Astrocyte (in vitro differentiated cells and primary cell): ENCODE data around the gene ZFAND5. TPM values are rescaled to one million over a fixed set of nuclear protein-coding genes. Genes with fewer than 3 reads are reported as not detected.
A peak's percentile ranks its signal among the peaks of the same experiment; 100 is the strongest.

Experiments used
- DNase-seq: peaks from one replicate; pipeline ENCODE4 v3.0.0-alpha.2; 2010; ENCODE audit warnings: low read depth
- FAIRE-seq: peaks from 2 replicates; lab custom pipeline; 2011; peaks lifted over from hg19 to GRCh38; lab: Jason Lieb, UNC
- H2AFZ ChIP-seq: 2 replicates; pipeline ENCODE4 v1.6.0; 2012; ENCODE audit warnings: low read depth, low read length, inconsistent platforms
- H3K27ac ChIP-seq: 2 replicates; pipeline ENCODE4 v1.5.1; 2011; ENCODE audit warnings: low read depth, low read length, inconsistent platforms
- H3K27me3 ChIP-seq: 2 replicates; pipeline ENCODE4 v1.6.0; 2011; ENCODE audit warnings: low read length, inconsistent platforms; ENCODE audit not compliant: insufficient read depth
- H3K36me3 ChIP-seq: 2 replicates; pipeline ENCODE4 v1.5.1; 2011; ENCODE audit warnings: low read length, inconsistent platforms; ENCODE audit not compliant: insufficient read depth
- H3K4me1 ChIP-seq: 2 replicates; pipeline ENCODE4 v1.5.1; 2011; ENCODE audit warnings: low read length, inconsistent platforms; ENCODE audit not compliant: insufficient read depth
- H3K4me2 ChIP-seq: 2 replicates; pipeline ENCODE4 v1.6.0; 2012; ENCODE audit warnings: low read length, inconsistent platforms
- H3K4me3 ChIP-seq: 2 replicates; pipeline ENCODE4 v1.5.1; 2011; ENCODE audit warnings: low read depth, mild to moderate bottlenecking, low read length, inconsistent platforms; ENCODE audit not compliant: insufficient read depth
- H3K79me2 ChIP-seq: 2 replicates; pipeline ENCODE4 v1.6.0; 2012; ENCODE audit warnings: mild to moderate bottlenecking, low read length, inconsistent platforms; ENCODE audit not compliant: insufficient read depth
- H3K9ac ChIP-seq: 2 replicates; pipeline ENCODE4 v1.6.0; 2012; ENCODE audit warnings: mild to moderate bottlenecking, low read length, inconsistent platforms
- H3K9me3 ChIP-seq: 2 replicates; pipeline ENCODE4 v1.5.1; 2012; ENCODE audit warnings: low read depth, mild to moderate bottlenecking, low read length, inconsistent platforms; ENCODE audit not compliant: insufficient read depth
- H4K20me1 ChIP-seq: 2 replicates; pipeline ENCODE4 v1.6.0; 2012; ENCODE audit warnings: low read length, inconsistent platforms; ENCODE audit not compliant: insufficient read depth
- H3K27ac Mint-ChIP-seq: one replicate; pipeline ENCODE4 v1.8.0; 2021; ENCODE audit warnings: mild to moderate bottlenecking, mixed read lengths; ENCODE audit not compliant: unreplicated experiment
- H3K27me3 Mint-ChIP-seq: one replicate; pipeline ENCODE4 v1.8.0; 2021; ENCODE audit warnings: low read depth, mixed read lengths; ENCODE audit not compliant: unreplicated experiment
- H3K36me3 Mint-ChIP-seq: one replicate; pipeline ENCODE4 v1.8.0; 2021; ENCODE audit warnings: low read depth, mixed read lengths; ENCODE audit not compliant: unreplicated experiment
- H3K4me1 Mint-ChIP-seq: one replicate; pipeline ENCODE4 v1.8.0; 2021; ENCODE audit warnings: low read depth, mixed read lengths; ENCODE audit not compliant: unreplicated experiment
- H3K4me3 Mint-ChIP-seq: one replicate; pipeline ENCODE4 v1.8.0; 2021; ENCODE audit warnings: mild to moderate bottlenecking, moderate library complexity, mixed read lengths; ENCODE audit not compliant: unreplicated experiment
- H3K9me3 Mint-ChIP-seq: one replicate; pipeline ENCODE4 v1.8.0; 2021; ENCODE audit warnings: mild to moderate bottlenecking, mixed read lengths; ENCODE audit not compliant: unreplicated experiment
- EZH2 ChIP-seq: IDR thresholded peaks from 2 replicates; pipeline ENCODE4 v1.6.1; 2012; ENCODE audit warnings: mild to moderate bottlenecking, low read length, inconsistent platforms; ENCODE audit not compliant: insufficient read depth
- total RNA-seq: library from RNA; stranded (reverse); gene quantifications from 2 replicates; pipeline ENCODE4 v1.2.1, GENCODE V29; 2021
- TF ChIP-seq, protein P1 (sequence below): IDR thresholded peaks from 2 replicates; pipeline ENCODE4 v1.5.1; 2011; ENCODE audit warnings: low read depth, mild to moderate bottlenecking, inconsistent platforms, low read length, moderate library complexity; ENCODE audit not compliant: insufficient read depth

Gene ZFAND5
- total RNA-seq, 1 donor from 2014 or later: 181 TPM

- Histone ChIP-seq H2AFZ (no peak overlapping the region), H3K4me1 (no peaks in the 10 kb centered on the region), H3K27me3 (no peaks in the 10 kb centered on the region), H3K27ac (no peak overlapping the region), H3K79me2 (no peaks in the 10 kb centered on the region), H3K36me3 (no peaks in the 10 kb centered on the region), H3K4me2 (no peak overlapping the region), H3K9me3 (no peaks in the 10 kb centered on the region), H3K4me3 (no peak overlapping the region), H4K20me1 (no peaks in the 10 kb centered on the region), H3K9ac (no peak overlapping the region)
- Mint-ChIP-seq H3K27ac (no peak overlapping the region), H3K27me3 (no peaks in the 10 kb centered on the region), H3K4me1 (no peaks in the 10 kb centered on the region), H3K36me3 (no peaks in the 10 kb centered on the region), H3K4me3 (no peak overlapping the region), H3K9me3 (no peaks in the 10 kb centered on the region)
- TF ChIP-seq EZH2: no peak
- TF ChIP-seq, protein P1, sequence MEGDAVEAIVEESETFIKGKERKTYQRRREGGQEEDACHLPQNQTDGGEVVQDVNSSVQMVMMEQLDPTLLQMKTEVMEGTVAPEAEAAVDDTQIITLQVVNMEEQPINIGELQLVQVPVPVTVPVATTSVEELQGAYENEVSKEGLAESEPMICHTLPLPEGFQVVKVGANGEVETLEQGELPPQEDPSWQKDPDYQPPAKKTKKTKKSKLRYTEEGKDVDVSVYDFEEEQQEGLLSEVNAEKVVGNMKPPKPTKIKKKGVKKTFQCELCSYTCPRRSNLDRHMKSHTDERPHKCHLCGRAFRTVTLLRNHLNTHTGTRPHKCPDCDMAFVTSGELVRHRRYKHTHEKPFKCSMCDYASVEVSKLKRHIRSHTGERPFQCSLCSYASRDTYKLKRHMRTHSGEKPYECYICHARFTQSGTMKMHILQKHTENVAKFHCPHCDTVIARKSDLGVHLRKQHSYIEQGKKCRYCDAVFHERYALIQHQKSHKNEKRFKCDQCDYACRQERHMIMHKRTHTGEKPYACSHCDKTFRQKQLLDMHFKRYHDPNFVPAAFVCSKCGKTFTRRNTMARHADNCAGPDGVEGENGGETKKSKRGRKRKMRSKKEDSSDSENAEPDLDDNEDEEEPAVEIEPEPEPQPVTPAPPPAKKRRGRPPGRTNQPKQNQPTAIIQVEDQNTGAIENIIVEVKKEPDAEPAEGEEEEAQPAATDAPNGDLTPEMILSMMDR: no peak
- DNase-seq: no peak
- FAIRE-seq: no peak
Measured at GRCh38 chr9:72410214-72410613, 45.2 kb upstream of the ZFAND5 start.

GRCh38 chr9:72407114-72407513, 42.1 kb upstream of the ZFAND5 start:
- no peak for TF ChIP-seq EZH2
- TF ChIP-seq, protein P1: no peak
- DNase-seq (no peak), FAIRE-seq (no peak)
- Histone ChIP-seq H3K4me2 (no peak overlapping the region), H3K4me1 (no peaks in the 10 kb centered on the region), H3K4me3 (no peak overlapping the region), H3K9ac (no peak overlapping the region), H4K20me1 (no peaks in the 10 kb centered on the region), H2AFZ (peak overlapping the region; percentile 15), H3K27ac (no peak overlapping the region), H3K36me3 (no peaks in the 10 kb centered on the region), H3K9me3 (no peaks in the 10 kb centered on the region), H3K79me2 (no peaks in the 10 kb centered on the region), H3K27me3 (no peaks in the 10 kb centered on the region)
- Mint-ChIP-seq H3K27ac (no peak overlapping the region), H3K27me3 (no peaks in the 10 kb centered on the region), H3K4me1 (no peaks in the 10 kb centered on the region), H3K4me3 (no peak overlapping the region), H3K36me3 (no peaks in the 10 kb centered on the region), H3K9me3 (no peaks in the 10 kb centered on the region)

DNA sequence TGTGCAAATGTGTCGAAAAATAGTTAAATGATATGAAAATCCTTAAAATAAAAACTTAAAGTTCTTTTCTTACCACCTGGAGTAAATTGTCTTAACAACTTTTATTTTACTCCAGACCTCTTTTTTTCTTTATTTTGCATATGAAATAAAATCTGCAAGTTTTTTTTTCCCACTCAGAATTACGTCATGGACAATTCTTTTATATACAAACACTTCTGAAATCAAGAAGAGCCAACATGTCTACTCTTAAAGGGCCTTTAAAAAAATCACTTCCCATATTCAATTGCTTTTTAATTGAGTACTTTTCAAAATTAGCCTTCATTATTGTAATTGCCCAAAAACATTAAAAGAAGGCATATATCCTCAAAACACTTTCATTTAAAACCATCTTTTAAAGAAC, 37.7 kb upstream of the ZFAND5 start:
- H3K9me3 ChIP-seq: no peaks in the 10 kb centered on the region
- no peaks in the 10 kb centered on the region for H3K36me3 ChIP-seq
- H3K36me3 Mint-ChIP-seq: no peaks in the 10 kb centered on the region
- H3K27ac ChIP-seq: no peak overlapping the region
- no peaks in the 10 kb centered on the region for H3K4me1 ChIP-seq
- no peak overlapping the region for H3K27ac Mint-ChIP-seq
- FAIRE-seq (no peak), DNase-seq (no peak)
- H2AFZ ChIP-seq: no peak overlapping the region
- H3K4me1 Mint-ChIP-seq: peaks cover 6% of the 10 kb centered on the region
- no peaks in the 10 kb centered on the region for H3K79me2 ChIP-seq
- no peak overlapping the region for H3K9ac ChIP-seq
- H3K9me3 Mint-ChIP-seq: no peaks in the 10 kb centered on the region
- H4K20me1 ChIP-seq: no peaks in the 10 kb centered on the region
- no peak for TF ChIP-seq EZH2
- TF ChIP-seq, protein P1: no peak
- H3K4me3 Mint-ChIP-seq: no peak overlapping the region
- H3K27me3 Mint-ChIP-seq: no peaks in the 10 kb centered on the region
- no peak overlapping the region for H3K4me3 ChIP-seq
- H3K4me2 ChIP-seq: no peak overlapping the region
- no peaks in the 10 kb centered on the region for H3K27me3 ChIP-seq
